ENCODE results near the gene RBL2.
"Not testable (repeated sequence)": the region's sequence is repeated elsewhere in the genome, so short reads cannot be mapped to it uniquely, and the experiment has no call there.

The RBL2 gene

GRCh38 chr16:53504665-53505064, 70.4 kb downstream of the RBL2 start:
- peaks cover 3% of the 10 kb centered on the region; the same call in 1 of the 2 replicates for H3K36me3 ChIP-seq (ENCODE audit: control insufficient read depth, insufficient read depth, low read length)
- no peaks in the 10 kb centered on the region for H3K27me3 ChIP-seq (ENCODE audit: control insufficient read depth, insufficient read depth, low read length)
- H3K4me3 ChIP-seq (ENCODE audit: low read depth, low read length), result no peak overlapping the region
- H3K9me3 ChIP-seq (ENCODE audit: control insufficient read depth, insufficient read depth, low read length), result no peaks in the 10 kb centered on the region
- peaks cover 18% of the 10 kb centered on the region for H3K4me1 ChIP-seq (ENCODE audit: control insufficient read depth, insufficient read depth, low read length)
- H3K27ac ChIP-seq (ENCODE audit: low read depth, low read length), result peak overlapping the region; percentile 86
- no peak overlapping the region for H3K9ac ChIP-seq (ENCODE audit: low read depth, low read length)

DNA sequence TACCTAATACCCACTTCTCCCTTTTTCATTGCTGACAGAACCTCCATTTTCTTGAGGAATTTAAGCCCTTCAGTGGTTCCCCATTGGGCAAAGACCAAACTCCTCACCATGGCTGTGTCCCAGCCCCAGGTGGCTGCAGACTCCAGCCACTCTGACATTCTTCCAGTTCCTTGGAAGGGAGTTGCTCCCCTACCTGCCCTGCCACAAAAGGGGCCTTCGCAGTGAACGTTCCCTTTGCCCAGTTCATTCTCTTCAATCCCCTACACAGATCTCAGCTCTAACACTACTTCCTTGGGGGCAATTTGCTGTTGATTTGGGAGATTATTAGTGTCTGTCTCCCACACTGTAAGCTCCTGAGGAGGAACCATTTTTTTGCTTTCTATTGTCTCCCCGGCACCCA, 72.0 kb downstream of the RBL2 start:
- Histone ChIP-seq H3K36me3 (ENCODE audit: control insufficient read depth, insufficient read depth, low read length) (no peaks in the 10 kb centered on the region), H3K9ac (ENCODE audit: low read depth, low read length) (no peak overlapping the region), H3K4me1 (ENCODE audit: control insufficient read depth, insufficient read depth, low read length) (peaks cover 17% of the 10 kb centered on the region), H3K27me3 (ENCODE audit: control insufficient read depth, insufficient read depth, low read length) (no peaks in the 10 kb centered on the region), H3K4me3 (ENCODE audit: low read depth, low read length) (no peak overlapping the region), H3K27ac (ENCODE audit: low read depth, low read length) (no peak overlapping the region), H3K9me3 (ENCODE audit: control insufficient read depth, insufficient read depth, low read length) (no peaks in the 10 kb centered on the region)

DNA sequence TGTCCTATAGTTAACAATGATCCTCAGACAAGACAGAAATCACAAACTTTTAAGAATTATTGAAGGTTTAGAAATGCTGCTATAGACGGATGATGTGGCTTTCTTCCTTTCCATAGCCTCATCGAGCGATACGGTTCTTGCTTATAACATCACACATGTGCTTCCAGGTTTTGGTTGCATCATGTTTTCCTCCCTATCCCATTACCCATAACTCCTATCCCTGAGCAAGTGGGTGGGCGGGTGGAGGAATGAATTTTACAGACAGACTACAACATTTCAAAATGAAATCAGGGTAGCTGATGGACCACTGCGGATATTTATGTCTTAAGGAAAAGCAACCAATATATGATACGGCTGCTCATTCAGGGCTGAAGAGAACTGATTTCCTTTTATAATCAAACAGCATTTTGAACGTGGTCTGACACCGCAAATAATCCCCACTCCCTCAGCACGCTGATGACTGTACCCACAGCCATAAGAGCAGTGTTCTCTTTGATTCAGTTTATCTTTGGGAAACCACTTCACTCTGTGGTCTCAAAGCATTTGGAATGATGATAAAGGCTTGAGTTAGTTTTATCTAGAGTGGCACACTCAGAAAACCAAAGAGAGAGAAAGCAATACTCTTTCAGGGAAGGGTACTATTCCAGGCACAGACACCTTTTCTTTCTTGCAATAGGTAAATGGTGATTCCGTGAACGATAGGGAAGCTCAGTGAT, 73.4 kb downstream of the RBL2 start:
- H3K4me1 ChIP-seq (ENCODE audit: control insufficient read depth, insufficient read depth, low read length), result peaks cover 12% of the 10 kb centered on the region
- no peak overlapping the region for H3K9ac ChIP-seq (ENCODE audit: low read depth, low read length)
- H3K27me3 ChIP-seq (ENCODE audit: control insufficient read depth, insufficient read depth, low read length), result no peaks in the 10 kb centered on the region
- no peaks in the 10 kb centered on the region for H3K9me3 ChIP-seq (ENCODE audit: control insufficient read depth, insufficient read depth, low read length)
- no peak overlapping the region for H3K27ac ChIP-seq (ENCODE audit: low read depth, low read length)
- no peaks in the 10 kb centered on the region for H3K36me3 ChIP-seq (ENCODE audit: control insufficient read depth, insufficient read depth, low read length)
- H3K4me3 ChIP-seq (ENCODE audit: low read depth, low read length), result no peak overlapping the region

DNA sequence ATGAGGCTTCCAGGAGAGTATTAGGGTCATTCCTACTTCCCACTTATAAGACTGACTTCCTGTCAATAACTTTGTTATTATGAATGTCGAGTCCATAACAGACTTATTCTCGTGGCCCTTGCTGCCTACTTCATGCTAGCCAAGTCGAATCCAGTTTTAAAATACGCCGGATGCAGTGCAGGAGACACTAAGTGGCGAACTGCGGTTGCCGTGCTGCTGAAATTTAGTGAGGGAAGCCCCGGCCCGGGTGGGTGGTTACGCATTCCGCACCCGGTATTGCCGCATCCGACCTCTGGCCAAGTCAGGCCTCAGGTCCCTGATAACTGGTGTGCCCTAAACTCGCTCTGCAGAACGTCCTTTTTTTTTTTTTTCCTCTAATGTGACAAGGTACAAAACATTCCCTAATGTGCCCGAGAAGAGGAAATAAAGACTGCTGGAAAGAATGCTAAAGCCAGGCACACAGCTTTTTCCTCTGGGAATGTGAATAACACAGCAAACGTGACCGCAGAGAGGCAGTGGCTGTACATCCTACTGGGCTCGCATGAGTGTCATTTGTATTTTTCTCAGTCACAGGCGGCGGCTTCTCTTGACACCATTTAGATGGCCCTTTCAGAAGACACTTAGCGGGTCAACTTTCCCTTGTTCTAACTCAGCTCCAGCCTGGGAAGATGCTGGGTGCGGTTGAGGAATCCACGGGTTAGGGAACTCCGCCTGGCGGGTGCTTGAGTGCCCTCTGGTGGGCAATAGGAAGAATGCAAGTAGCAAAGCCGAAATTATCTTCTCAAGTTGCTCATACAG, 75.8 kb downstream of the RBL2 start:
- no peaks in the 10 kb centered on the region for H3K27me3 ChIP-seq (ENCODE audit: control insufficient read depth, insufficient read depth, low read length)
- H3K4me3 ChIP-seq (ENCODE audit: low read depth, low read length), result no peak overlapping the region
- H3K9ac ChIP-seq (ENCODE audit: low read depth, low read length), result no peak overlapping the region
- no peak overlapping the region for H3K27ac ChIP-seq (ENCODE audit: low read depth, low read length)
- 0 out of 2 replicates have a peak, but pooled peaks cover 5% of the 10 kb centered on the region for H3K9me3 ChIP-seq (ENCODE audit: control insufficient read depth, insufficient read depth, low read length)
- H3K4me1 ChIP-seq (ENCODE audit: control insufficient read depth, insufficient read depth, low read length), result peaks cover 4% of the 10 kb centered on the region; the same call in 1 of the 2 replicates
- no peaks in the 10 kb centered on the region for H3K36me3 ChIP-seq (ENCODE audit: control insufficient read depth, insufficient read depth, low read length)

- Histone ChIP-seq H3K27ac (ENCODE audit: low read depth, low read length) (no peak overlapping the region), H3K9me3 (ENCODE audit: control insufficient read depth, insufficient read depth, low read length) (0 out of 2 replicates have a peak, but pooled peaks cover 5% of the 10 kb centered on the region), H3K9ac (ENCODE audit: low read depth, low read length) (no peak overlapping the region), H3K4me1 (ENCODE audit: control insufficient read depth, insufficient read depth, low read length) (peaks cover 4% of the 10 kb centered on the region; the same call in 1 of the 2 replicates), H3K36me3 (ENCODE audit: control insufficient read depth, insufficient read depth, low read length) (no peaks in the 10 kb centered on the region), H3K27me3 (ENCODE audit: control insufficient read depth, insufficient read depth, low read length) (no peaks in the 10 kb centered on the region), H3K4me3 (ENCODE audit: low read depth, low read length) (no peak overlapping the region)
Measured at GRCh38 chr16:53510704-53511070, 76.4 kb downstream of the RBL2 start.

- peaks cover 4% of the 10 kb centered on the region; the same call in 1 of the 2 replicates for H3K4me1 ChIP-seq (ENCODE audit: control insufficient read depth, insufficient read depth, low read length)
- no peak overlapping the region for H3K9ac ChIP-seq (ENCODE audit: low read depth, low read length)
- no peak overlapping the region for H3K27ac ChIP-seq (ENCODE audit: low read depth, low read length)
Measured at GRCh38 chr16:53511084-53511402, 76.8 kb downstream of the RBL2 start.

DNA sequence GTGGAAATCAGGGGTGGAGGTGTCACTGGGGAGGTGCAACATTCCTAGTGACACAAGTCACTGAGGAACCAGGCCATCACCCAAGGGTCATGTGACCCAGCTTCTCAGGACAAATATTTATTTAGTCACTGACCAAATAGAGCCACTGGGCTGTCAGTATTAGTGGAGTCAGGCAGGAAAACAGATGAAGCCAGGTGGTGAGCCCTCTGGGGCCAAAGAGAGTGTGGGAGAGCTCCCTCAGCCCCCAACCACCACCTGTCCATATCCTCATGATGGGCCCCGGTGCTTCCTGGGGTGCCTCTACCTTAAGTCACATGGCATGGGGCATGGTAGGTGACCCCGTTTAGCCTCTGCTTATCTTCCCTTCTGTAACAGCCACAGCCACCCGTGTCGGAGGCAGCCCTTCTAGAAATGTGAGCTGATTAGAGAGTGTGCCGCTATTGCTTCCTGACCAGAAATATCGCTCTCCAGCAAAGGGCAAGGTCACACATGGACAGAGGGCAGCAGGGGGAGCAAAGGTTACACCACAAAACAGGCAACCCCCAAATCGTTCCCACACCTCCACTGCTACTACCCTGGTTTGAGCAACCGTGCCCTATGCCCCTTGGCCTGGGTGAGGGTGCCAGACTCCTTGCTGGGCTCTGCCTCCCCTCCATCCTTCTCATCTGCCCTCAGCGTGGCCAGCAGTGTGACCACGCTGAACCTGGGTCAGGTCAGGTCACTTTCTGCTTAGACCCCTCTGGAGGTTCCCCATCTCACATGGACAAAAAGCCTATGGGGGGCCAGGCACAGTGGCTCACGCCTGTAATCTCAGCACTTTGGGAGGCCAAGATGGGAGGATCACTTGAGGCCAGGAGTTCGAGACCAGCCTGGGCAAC, 77.4 kb downstream of the RBL2 start:
- Histone ChIP-seq H3K9me3 (ENCODE audit: control insufficient read depth, insufficient read depth, low read length) (0 out of 2 replicates have a peak, but pooled peaks cover 5% of the 10 kb centered on the region), H3K4me3 (ENCODE audit: low read depth, low read length) (no peak overlapping the region), H3K27me3 (ENCODE audit: control insufficient read depth, insufficient read depth, low read length) (no peaks in the 10 kb centered on the region), H3K27ac (ENCODE audit: low read depth, low read length) (peak overlapping the region; percentile 50), H3K4me1 (ENCODE audit: control insufficient read depth, insufficient read depth, low read length) (peaks cover 4% of the 10 kb centered on the region; the same call in 1 of the 2 replicates), H3K36me3 (ENCODE audit: control insufficient read depth, insufficient read depth, low read length) (no peaks in the 10 kb centered on the region), H3K9ac (ENCODE audit: low read depth, low read length) (no peak overlapping the region)

More at GRCh38 chr16:53511084-53511402, 76.8 kb downstream of the RBL2 start:
- H3K9me3 ChIP-seq (ENCODE audit: control insufficient read depth, insufficient read depth, low read length), result 0 out of 2 replicates have a peak, but pooled peaks cover 5% of the 10 kb centered on the region
- H3K36me3 ChIP-seq (ENCODE audit: control insufficient read depth, insufficient read depth, low read length), result no peaks in the 10 kb centered on the region
- H3K4me3 ChIP-seq (ENCODE audit: low read depth, low read length), result no peak overlapping the region
- no peaks in the 10 kb centered on the region for H3K27me3 ChIP-seq (ENCODE audit: control insufficient read depth, insufficient read depth, low read length)

- H3K9ac ChIP-seq (ENCODE audit: low read depth, low read length); H3K36me3 ChIP-seq (ENCODE audit: control insufficient read depth, insufficient read depth, low read length); H3K27me3 ChIP-seq (ENCODE audit: control insufficient read depth, insufficient read depth, low read length); H3K4me3 ChIP-seq (ENCODE audit: low read depth, low read length); H3K4me1 ChIP-seq (ENCODE audit: control insufficient read depth, insufficient read depth, low read length); H3K27ac ChIP-seq (ENCODE audit: low read depth, low read length); H3K9me3 ChIP-seq (ENCODE audit: control insufficient read depth, insufficient read depth, low read length): not testable (repeated sequence)
Measured at GRCh38 chr16:53512795-53513194, 78.5 kb downstream of the RBL2 start.

GRCh38 chr16:53515259-53515658, 81.0 kb downstream of the RBL2 start:
- Histone ChIP-seq H3K9ac (ENCODE audit: low read depth, low read length) (no peak overlapping the region), H3K4me1 (ENCODE audit: control insufficient read depth, insufficient read depth, low read length) (peaks cover under 1% of the 10 kb centered on the region; the same call in 1 of the 2 replicates), H3K27ac (ENCODE audit: low read depth, low read length) (no peak overlapping the region), H3K9me3 (ENCODE audit: control insufficient read depth, insufficient read depth, low read length) (0 out of 2 replicates have a peak, but pooled peaks cover 5% of the 10 kb centered on the region), H3K27me3 (ENCODE audit: control insufficient read depth, insufficient read depth, low read length) (no peaks in the 10 kb centered on the region), H3K36me3 (ENCODE audit: control insufficient read depth, insufficient read depth, low read length) (no peaks in the 10 kb centered on the region), H3K4me3 (ENCODE audit: low read depth, low read length) (no peak overlapping the region)

DNA sequence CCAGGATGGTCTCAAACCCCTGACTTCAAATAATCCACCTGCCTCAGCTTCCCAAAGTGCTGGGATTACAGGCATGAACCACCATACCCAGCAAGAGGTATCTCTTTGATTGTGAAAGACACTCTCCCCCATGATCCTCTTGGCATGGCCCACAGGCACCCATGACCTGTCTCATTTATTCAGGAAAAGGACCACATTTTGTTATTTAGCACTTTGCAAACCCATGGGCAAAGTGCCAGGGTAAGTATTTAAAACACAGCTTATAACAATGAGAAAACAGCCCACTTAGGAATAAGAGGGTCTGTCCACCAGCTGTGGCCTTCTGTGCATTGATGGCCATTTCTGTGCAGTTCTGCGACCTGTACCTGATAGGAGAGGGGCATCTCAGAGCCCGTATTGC, 81.5 kb downstream of the RBL2 start:
- Histone ChIP-seq H3K9me3 (ENCODE audit: control insufficient read depth, insufficient read depth, low read length) (0 out of 2 replicates have a peak, but pooled peaks cover 5% of the 10 kb centered on the region), H3K4me1 (ENCODE audit: control insufficient read depth, insufficient read depth, low read length) (no peaks in the 10 kb centered on the region), H3K27ac (ENCODE audit: low read depth, low read length) (no peak overlapping the region), H3K27me3 (ENCODE audit: control insufficient read depth, insufficient read depth, low read length) (no peaks in the 10 kb centered on the region), H3K4me3 (ENCODE audit: low read depth, low read length) (no peak overlapping the region), H3K36me3 (ENCODE audit: control insufficient read depth, insufficient read depth, low read length) (no peaks in the 10 kb centered on the region), H3K9ac (ENCODE audit: low read depth, low read length) (no peak overlapping the region)

All from HUES48 (cell line).